ENCODE measurements around the gene PLA2G4A.

PLA2G4A gene

GRCh38 chr1:186849271-186849671 lies 20.5 kb downstream of the PLA2G4A start:
- no peak for DNase-seq (ENCODE audit: low read depth)
- H3K4me3 ChIP-seq (ENCODE audit: low read depth, low read length): no peak overlapping the region
- no peak for TF ChIP-seq CTCF (IDR thresholded peaks at IDR 0.05; ENCODE audit: control insufficient read depth, extremely low read depth, insufficient read depth)

GRCh38 chr1:186849826-186850225 lies 21.1 kb downstream of the PLA2G4A start:
- DNase-seq (ENCODE audit: low read depth): no peak
- H3K4me3 ChIP-seq (ENCODE audit: low read depth, low read length): no peak overlapping the region
- no peak for TF ChIP-seq CTCF (IDR thresholded peaks at IDR 0.05; ENCODE audit: control insufficient read depth, extremely low read depth, insufficient read depth)

- no peak for DNase-seq (ENCODE audit: low read depth)
- H3K4me3 ChIP-seq (ENCODE audit: low read depth, low read length): no peak overlapping the region
- TF ChIP-seq CTCF (IDR thresholded peaks at IDR 0.05; ENCODE audit: control insufficient read depth, extremely low read depth, insufficient read depth): no peak
These were observed 25.4 kb downstream of the PLA2G4A start for GRCh38 chr1:186854102-186854501.

- TF ChIP-seq CTCF (IDR thresholded peaks at IDR 0.05; ENCODE audit: control insufficient read depth, extremely low read depth, insufficient read depth): no peak
- H3K4me3 ChIP-seq (ENCODE audit: low read depth, low read length): no peak overlapping the region
- DNase-seq (ENCODE audit: low read depth): no peak
These were observed 30.2 kb downstream of the PLA2G4A start for GRCh38 chr1:186858923-186859322.

- H3K4me3 ChIP-seq (ENCODE audit: low read depth, low read length): no peak overlapping the region
- no peak for TF ChIP-seq CTCF (IDR thresholded peaks at IDR 0.05; ENCODE audit: control insufficient read depth, extremely low read depth, insufficient read depth)
- no peak for DNase-seq (ENCODE audit: low read depth)
These were observed 31.2 kb downstream of the PLA2G4A start for GRCh38 chr1:186859995-186860394.

- DNase-seq (ENCODE audit: low read depth): no peak
- no peak overlapping the region for H3K4me3 ChIP-seq (ENCODE audit: low read depth, low read length)
- TF ChIP-seq CTCF (IDR thresholded peaks at IDR 0.05; ENCODE audit: control insufficient read depth, extremely low read depth, insufficient read depth): no peak
These were observed 35.5 kb downstream of the PLA2G4A start for GRCh38 chr1:186864296-186864695.

GRCh38 chr1:186865253-186865652 lies 36.5 kb downstream of the PLA2G4A start:
- DNase-seq (ENCODE audit: low read depth): no peak
- no peak overlapping the region for H3K4me3 ChIP-seq (ENCODE audit: low read depth, low read length)
- TF ChIP-seq CTCF (IDR thresholded peaks at IDR 0.05; ENCODE audit: control insufficient read depth, extremely low read depth, insufficient read depth): no peak

All from LNCaP clone FGC (cell line).